NOMO-1 (cell line): ENCODE measurements around the gene P4HB.

Experiments
- DNase-seq, 2 experiments: peaks; one replicate each; lab custom pipeline; 2025; ENCODE audit not compliant: unreplicated experiment in 2 of 2; lab: John Stamatoyannopoulos, UW

Gene P4HB

DNA sequence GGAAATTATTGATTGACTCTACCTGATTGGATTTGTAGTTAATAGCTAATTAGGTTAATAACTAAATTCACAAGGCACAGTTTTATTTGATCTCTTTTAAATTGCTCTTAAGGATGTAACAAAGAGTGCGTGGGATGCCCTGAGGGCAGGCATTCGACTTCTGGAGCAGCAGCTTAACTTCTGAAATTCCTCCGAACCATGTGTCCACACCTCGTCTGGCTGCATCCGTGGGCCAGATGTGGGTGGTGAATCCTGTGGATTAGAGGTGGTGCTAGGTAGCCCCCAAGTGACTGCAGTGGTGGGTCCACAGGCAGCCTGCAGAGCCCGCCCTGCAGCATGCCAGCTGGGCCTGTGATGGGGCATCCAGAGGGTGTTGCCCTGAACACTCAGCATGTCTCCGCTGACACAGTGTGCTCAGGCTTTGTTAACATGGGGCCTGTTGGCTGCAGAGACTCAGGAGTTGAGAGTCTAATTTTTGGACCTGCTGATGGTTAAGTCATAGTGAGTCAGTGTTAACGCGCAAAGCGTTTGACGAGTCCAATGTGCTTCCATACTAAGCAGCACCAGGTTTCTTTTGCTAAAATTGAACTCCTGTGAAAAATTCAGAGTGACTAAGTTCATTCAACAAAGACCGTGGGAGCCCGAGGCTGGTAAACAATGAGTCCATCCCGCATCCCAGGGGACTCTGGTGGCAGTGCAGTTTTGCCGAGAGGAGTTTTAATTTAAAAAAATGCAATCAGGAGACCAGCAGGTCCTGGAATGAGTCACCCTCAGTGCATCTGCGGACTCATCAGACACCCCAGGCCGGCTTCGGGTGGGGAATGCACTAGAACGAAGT lies 37.9 kb upstream of the P4HB start:
- DNase-seq, result no peak

DNA sequence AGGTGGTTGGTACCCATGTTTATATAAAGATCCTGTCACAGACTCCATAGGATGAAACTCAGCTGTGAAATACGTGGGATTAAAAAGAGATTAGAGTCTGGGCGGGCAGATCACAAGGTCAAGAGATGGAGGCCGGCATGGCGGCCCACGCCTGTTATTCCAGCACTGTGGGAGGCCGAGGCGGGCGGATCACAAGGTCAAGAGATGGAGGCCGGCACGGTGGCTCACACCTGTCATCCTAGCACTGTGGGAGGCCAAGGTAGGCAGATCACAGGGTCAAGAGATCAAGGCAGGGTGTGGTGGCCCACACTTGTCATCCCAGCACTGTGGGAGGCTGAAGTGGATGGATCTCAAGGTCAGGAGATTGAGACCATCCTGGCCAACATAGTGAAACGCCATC lies 35.1 kb upstream of the P4HB start:
- no peak for DNase-seq

DNA sequence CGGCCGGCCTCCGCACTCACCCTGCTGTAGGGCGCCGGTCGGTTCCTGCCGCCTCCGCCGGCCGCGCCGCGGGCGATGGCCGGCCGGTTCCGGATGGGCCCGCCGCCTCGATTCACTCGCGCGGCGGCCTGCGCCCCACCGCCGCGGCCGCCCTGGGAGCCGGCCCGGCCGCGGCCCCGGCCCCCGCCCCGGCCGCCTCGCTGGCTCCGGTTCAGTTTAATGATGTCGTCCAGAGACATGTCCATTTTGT lies 30.9 kb upstream of the P4HB start:
- DNase-seq, result no peak

DNA sequence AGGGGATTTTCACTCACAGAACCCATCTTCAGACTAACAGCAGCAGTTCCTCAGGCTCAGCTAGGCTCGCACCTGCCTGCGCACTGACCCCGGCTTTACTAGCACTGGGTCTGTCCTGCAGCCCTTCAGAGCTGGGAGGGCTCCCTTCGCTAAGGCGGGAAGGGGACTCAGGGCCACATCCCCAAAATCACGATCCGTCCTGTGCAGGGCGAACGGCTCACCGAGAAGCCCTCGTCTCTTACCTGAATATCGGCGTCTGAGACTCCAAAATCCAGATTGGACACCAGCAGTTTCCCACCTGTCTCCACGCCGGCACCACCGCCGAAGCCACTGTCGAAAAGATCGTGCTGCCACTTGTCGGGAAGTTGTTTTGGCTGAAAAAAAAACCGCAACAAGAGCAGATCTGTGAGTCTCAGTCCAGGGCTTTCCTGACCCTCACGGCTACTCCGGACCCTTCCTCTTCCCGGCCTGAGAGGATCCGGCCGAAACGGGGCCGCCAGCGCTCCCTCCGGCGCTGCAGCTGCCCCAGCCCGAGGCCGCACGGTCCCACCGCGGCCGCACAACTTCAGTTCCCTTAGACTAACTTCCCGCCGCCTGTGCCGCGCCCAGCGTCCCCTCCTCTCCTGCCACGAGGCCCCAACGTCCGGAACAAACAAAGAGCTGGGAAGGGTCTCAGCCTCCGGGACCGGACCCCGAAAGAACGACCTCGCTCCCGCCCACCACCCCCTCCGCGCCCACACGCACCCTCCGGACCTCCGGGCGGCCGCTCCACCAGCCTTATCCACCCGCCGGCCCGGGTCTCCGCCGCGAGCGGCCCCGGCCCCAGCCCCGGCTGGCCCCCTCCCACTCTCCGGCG lies 30.3 kb upstream of the P4HB start:
- DNase-seq, result peak in 1 of 2 experiments; percentile 16

DNA sequence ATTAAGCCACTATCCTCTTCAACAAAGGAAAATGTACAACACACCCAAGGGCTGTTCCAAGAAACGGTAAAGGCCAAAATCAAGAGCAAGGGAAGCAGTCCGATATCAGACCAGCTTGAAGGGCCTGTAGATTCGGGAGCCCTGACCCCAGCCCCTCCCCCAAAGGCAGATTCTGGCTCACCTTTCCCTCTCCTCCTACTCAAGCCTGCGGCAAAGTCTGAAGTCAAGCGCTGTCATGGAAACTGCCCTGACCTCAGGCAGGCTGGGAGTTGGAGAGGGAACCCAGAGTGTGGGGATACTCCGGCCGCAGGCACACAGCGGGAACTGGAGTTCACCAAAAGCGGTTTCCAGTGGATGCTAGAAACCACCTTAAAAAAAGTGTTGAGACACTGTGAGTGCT lies 29.3 kb upstream of the P4HB start:
- no peak for DNase-seq

DNA sequence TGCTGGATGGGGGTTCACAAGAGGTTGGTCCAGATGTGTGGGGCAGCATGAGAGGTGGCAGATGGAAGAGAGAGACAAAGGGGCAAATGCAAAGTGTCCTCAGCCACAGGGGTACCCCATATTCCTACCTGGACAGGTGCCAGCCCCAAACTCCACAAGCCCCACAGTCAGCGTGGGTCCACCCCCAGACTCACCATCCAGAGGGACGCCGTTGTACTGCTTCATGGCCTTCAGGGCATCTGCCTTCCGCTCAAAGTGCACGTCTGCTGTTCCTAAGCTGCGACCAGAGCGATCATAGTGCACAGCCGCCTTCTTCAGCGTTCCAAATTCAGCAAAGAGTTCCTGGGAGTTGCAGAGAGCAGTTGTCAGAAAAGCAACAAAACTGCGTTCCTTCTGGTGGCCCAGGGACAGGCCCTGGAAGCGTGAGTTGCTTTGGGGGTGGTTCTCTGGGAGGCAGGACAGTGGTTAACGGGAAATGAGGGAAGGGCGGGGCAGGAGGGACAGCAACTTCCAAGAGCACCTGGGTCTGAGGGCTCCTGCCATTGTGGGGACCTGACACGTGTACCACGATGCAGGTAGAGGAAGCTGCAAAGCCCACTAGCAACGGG lies 28.8 kb upstream of the P4HB start:
- no peak for DNase-seq

DNA sequence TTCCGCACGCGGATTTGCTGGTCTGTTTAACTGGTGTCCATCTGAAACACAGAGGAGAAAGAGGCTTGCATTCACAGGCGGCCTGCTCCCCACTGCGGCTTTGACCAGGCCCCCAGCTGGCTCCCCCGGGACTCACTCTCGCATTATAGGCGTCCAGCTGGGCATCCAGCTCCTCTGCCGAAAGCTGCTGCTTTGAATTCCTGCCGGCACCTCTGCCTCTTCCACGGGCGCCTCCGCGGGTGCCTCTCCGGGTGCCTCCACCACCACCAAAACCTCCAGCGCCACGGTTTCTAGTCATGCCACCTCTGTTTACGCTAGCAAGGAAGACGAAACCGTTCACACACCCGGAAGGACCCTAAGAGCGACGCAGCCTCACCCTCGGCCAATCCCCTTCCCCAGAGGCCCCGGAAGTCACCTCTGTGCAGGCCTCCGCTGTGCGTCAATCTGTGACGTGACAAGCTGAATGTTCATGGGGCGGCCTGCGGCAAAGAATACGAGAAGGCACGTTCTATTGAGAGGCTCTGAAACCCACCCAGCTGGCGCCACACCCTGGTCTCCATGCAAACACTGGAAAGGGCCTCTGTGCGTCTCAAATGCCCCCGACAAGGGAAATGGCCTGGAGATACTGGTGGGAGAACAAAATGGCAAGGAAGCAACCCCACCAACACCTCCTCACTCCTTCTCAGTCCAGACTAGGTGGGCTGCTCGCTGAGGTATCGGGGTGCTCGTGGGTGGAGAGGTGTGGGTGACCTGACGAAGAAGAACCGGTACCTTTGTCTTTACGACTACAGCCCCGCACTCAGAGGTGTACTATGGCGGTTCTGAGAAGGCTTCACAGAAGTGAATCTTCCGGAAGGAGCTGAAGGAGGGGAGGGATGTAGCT lies 28.0 kb upstream of the P4HB start:
- no peak for DNase-seq

DNA sequence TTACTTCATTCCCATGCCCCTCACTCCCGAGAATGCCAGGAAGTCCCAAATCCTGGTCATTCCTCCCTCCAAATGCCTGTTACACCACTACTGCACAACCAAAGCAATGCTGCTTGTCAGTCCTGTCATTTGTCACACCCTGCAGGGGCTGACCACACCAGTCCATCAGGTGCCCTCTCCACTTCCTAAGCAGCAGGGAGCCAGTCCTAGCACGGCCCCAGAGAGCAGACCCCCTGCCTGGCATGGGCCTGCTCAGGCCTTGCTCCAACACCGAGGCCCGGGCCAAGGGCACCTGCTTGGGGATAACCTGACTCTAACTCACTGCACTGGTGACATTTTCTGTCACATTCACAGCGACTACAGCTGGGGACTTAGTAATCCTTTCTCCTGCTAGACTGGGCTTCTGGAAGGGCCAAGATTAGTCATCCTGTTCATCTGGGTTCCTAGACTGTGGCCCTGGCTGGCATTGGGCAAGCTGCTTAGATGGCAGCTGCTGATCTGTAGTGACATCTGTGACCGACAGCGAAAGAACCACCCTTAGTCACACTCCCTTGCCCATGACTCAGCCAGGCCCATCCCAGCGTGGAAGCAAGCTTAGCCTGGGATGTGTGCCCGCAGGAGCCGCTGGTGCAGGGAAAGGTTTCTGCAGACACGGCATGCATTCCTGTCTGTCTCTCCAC lies 25.7 kb upstream of the P4HB start:
- no peak for DNase-seq

DNA sequence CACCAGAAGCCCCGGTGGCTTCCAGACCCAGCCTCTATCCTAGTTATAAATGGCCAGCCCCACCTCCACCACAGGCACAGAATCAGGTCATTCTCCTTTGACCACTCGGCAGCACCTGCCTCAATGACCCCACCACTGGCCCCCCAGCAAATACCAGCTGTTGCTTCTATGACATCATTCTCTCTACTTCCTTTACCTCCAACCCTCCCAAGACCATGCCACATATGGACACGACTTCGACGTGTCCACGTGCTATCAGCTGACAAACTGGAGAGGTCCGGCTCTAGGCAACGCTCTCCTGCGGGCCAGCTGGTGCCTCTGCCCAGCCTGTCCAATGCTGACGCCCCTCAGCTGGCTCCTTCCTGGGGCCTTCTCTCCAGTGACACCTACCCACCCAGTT lies 25.1 kb upstream of the P4HB start:
- DNase-seq, result no peak

DNA sequence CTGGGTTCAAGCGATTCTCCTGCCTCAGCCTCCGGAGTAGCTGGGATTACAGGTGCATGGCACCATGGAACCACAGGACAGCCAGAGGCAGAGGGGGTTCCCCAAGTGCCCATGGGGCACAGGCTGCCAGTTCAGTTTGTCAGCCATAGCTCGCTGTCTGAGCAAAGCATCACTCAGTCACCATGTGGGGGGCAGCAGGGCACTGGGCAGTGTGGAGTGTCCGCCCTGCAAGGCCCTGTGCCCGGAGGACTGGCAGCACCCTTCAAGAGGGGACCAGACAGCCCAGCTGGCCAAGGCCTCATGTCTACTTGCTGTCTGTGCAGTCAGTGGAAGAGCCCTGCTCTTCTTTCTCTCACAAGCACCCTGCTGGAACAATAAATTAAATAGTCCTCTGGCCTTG lies 24.6 kb upstream of the P4HB start:
- no peak for DNase-seq

DNA sequence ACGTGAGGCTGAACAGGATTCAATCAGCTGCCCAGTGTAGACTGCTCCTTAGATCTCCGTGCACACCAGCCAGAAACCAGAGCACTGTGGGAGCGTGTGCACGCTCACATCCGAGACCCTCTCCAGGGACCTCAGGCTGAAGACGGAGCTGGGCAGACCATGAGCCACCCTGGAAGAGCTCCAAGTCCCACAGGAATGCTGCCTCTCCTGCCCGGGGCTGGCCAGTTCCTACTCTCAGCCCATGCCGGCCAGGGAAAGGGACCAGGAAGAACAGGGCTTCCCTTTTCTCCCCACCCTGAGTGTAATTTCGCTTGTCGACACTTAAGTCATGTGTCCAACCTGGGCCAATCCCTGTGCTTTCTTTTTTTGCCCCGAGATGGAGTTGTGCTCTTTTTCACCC lies 24.2 kb upstream of the P4HB start:
- DNase-seq, result no peak

DNA sequence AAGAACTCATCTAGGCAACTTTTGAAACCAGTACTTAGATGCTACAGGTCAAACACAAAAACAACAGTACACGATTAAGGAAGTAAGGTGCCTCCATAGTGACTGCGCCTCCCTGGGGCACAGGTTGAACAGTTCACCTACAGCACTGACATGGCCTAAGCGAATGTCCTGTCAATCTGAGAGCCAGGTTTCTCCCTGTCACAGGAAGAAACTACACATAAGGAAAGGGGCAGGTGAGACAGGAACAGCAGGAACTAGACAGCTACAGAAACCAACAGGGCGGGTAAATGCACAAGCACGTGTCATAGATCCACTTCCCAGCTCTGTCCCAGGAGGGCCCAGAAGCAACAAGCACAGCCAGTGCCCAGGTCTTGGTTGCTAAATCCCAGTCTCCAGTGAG lies 18.8 kb upstream of the P4HB start:
- no peak for DNase-seq

DNA sequence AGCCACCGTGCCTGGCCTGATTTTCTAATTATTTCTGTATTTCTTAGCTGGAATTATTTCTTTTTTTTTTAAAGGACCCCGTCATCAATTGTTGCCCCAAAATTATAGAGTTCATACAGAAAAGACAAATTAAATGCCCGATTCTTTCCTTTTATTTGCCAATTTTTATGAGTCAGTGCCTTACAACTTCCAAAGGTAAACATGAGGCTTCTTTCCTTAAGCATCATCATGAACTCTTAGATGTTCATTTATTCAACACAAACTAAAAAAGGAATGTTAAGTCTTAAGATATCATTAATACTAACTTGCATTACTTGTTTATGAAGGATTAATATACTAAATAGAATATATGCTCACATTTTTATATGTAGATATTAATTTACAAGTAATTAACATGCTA lies 18.0 kb upstream of the P4HB start:
- DNase-seq, result no peak

DNA sequence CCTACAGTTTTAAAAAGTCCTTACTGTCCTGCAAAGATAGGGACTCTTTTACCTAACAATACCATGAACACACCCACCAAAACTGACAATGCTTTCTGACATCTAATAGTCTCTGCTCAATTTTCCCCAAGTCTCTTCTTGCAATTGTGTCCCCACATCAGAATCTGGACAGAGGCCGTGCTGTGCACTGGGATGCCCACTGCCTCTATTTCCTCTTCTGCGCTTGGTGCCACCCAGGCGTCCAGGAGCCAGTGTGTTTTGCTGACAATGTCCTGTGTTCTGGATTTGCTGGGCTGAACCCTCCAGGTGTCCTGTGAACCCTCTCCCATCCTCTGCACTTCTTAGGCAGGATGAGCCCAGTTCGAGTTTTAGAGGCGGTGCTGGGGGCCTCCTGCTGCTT lies 17.2 kb upstream of the P4HB start:
- no peak for DNase-seq

DNA sequence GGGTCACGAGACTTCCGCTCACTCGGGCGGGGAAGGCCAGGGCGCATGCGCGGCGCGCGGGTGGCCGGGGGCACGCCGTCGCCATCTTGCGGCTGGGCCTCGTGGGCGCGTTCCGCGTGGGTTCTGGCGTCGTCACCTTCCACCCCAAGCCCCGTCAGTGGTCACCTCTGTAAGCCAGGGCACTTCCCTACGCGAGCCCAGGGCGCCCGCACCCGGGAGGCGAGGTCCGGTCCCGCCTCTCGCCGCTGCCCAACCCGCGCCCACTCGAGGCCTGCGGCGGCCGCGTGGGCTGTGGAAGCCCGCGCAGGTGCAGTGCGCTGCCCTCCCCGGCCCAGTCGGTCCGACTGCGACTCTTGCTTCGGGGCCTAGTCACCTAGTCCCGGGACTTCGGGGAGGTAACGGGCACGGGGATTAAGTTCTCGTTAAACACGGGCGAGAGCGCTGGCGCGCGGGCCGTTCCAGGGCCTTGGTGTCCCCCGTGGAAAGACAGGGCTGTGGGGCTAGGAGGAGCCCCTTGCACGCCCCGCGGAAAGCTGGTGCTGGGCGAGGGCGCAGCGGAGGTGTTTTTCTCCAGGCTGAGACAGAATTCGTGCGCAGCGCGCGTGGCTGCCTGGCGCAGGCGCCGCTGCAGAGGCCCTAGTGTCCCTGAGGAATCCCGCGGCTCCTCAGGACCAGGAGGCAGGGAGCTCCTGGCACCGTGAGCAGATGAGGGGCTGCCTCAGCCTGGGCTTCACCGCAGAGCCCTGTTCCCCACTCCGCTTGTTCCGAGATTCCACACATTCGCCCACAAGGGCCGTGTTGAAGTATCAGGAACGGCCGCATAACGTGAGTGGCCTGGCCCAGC lies 11.3 kb upstream of the P4HB start:
- DNase-seq, result peak; percentile 82 to 87

DNA sequence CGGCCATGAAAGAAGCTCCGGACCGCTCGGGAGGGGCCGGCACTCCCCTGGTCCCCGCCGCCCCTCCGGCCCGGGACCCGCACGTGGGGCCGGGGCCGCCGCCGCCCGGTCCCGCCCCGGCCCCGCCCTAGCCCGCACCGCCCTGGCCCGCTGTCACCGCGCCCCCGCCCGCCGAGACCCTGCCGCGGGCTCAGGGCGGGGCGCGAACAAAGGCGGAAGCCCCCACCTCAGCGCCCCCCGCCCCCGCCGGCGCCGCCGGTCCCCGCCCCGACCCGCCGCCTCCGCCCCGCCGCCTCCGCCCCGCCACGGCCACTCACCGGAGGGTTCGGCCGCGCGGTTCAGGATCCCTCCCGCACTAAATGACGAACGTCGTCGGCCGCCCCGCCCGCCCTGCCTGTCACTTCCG lies 10.6 kb upstream of the P4HB start, which contains the start of gene ARHGDIA:
Gene ARHGDIA, minus strand, starts transcription at position 357 of the 406 bp plus-strand sequence. CDS start 1,407 bp downstream, outside the sequence.
- no peak for DNase-seq

DNA sequence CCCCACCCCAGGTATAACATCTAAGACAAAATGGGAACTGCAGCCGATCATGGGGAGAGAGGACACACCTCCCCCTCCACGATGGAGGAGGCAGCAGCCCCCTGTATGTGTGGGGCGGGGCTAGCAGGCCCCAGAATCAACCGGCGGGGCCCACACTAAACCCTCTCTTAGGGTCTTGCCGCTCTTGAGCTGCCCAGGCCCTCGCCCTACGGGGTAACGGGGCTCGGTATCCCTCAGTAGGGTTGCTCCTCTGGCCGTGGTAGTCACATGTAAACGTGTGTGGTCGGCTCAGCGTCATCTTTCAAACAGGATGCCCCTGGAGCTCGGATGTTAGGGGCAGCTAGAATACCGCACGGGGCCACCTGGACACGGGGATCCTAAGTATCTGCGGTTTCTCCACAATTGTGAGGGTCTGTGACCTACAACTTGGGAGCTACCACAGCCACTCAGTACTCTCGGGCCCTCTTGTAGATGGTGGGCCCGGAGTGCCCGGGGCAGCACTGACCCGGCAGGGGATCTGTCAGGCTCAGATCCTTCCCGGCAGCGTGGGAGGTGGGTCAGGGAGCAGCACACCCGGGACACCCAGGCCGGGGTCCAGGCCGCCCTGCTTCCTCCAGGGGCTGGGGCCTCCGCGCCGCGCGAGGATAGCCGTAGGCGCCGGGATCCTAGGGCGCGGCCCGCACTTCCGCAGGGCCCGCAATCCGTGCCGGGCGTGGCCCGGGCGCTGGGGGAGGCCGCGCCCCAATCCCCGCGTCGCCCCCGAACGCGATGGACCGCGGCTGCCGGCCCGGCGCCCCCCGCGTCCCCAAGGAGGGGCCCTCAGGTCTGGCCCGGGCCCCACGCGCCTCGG lies 10.0 kb upstream of the P4HB start:
- DNase-seq, result peak in 1 of 2 experiments; percentile 26
